GM12873 (cell line): ENCODE measurements around the gene CSNK1G1.

Experiments
- TF ChIP-seq, protein P1 (sequence below): IDR thresholded peaks from 2 replicates; pipeline ENCODE4 v1.5.1; 2012; ENCODE audit warnings: low read depth, mild to moderate bottlenecking, moderate library complexity, low read length, control low read depth; ENCODE audit not compliant: insufficient read depth; ENCODE audit errors: missing control alignments

Gene CSNK1G1

DNA sequence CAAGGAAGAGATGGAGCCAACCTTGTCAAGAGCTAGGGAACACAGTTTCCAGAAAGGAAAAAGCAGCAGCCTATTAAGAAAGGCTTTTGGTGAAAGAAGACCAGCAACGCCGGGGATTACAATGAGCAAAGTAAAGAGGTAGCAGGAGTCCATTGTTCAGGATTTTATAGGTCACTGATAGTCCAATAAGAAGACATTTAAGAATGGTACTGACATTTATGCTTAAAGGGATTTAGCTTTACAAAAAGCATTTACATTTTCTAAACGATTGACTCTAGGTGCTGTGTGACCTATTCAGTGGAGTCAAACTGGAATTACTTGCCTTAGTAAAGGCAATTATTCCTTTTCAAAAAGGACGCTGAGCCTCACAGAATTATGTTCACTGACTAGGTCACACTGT lies 40.8 kb downstream of the CSNK1G1 start:
- TF ChIP-seq, protein P1, sequence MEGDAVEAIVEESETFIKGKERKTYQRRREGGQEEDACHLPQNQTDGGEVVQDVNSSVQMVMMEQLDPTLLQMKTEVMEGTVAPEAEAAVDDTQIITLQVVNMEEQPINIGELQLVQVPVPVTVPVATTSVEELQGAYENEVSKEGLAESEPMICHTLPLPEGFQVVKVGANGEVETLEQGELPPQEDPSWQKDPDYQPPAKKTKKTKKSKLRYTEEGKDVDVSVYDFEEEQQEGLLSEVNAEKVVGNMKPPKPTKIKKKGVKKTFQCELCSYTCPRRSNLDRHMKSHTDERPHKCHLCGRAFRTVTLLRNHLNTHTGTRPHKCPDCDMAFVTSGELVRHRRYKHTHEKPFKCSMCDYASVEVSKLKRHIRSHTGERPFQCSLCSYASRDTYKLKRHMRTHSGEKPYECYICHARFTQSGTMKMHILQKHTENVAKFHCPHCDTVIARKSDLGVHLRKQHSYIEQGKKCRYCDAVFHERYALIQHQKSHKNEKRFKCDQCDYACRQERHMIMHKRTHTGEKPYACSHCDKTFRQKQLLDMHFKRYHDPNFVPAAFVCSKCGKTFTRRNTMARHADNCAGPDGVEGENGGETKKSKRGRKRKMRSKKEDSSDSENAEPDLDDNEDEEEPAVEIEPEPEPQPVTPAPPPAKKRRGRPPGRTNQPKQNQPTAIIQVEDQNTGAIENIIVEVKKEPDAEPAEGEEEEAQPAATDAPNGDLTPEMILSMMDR, result no peak

DNA sequence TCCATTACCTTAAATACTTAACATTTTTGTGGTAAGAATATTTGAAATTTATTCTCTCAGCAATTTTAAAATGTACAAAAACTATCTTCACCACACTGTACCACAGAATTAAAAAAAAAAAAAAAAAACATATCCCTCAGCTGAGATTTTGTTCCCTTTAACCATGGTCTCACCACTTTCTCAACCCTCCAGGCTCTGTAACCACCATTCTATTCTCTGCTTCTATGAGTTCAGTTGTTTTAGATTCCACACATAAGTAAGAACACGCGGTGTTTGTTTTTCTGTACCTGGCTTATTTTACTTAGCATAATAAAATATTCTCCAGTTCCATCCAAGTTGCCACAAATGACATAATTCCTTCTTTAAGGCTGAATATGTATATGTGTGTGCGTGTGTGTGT lies 41.5 kb downstream of the CSNK1G1 start:
- TF ChIP-seq, protein P1, result no peak

DNA sequence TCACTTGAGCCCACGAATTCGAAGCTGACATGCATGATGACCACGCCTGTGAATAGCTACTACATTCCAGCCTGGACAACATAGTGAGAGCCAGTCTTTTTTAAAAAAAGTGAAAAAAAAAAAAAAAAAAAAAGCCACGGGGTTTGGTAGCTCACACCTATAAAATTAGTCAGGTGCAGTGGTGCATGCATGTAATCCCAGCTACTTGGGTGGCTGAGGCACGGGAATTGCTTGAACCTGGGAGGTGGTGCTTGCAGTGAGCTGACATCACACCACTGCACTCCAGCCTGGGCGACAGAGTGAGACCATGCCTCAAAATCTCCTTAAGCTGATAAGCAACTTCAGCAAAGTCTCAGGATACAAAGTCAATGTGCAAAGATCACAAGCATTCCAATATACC lies 44.4 kb downstream of the CSNK1G1 start:
- TF ChIP-seq, protein P1, result no peak

DNA sequence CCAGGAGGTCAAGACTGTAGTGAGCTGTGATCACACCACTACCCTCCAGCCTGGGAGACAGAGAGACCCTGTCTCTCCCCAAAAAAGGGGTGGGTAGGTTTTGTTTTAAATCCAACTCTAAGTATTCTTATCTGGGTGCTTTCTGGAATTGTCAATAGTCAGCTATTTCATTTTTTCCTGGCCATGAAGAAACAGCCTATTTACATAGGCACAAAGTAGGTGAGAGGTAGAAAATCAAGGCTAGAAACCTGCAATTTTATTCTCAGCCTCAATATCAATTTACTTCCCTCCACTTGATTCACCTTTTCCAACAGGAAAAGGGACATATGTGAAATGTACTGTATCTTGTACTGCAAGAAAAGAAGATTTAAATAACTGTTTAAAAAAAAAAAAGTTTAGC lies 45.9 kb downstream of the CSNK1G1 start:
- TF ChIP-seq, protein P1, result no peak

DNA sequence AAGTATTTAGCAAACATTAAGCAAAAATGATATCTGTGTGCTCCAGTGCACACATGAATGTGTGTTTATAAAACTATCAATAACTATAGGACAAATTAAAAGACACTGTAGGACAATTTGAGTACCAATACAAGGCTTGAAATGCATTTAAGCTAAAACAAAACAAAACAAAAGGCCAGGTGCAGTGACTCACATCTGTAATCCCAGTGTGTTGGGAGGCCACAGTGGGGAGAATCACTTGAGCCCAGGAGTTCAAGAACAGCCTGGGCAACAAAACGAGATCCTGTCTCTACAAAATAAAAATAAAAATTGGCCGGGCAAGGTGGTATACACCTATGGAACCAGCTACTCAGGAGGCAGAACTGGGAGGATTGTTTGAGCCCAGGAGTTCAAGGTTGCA lies 50.7 kb downstream of the CSNK1G1 start:
- TF ChIP-seq, protein P1, result no peak

DNA sequence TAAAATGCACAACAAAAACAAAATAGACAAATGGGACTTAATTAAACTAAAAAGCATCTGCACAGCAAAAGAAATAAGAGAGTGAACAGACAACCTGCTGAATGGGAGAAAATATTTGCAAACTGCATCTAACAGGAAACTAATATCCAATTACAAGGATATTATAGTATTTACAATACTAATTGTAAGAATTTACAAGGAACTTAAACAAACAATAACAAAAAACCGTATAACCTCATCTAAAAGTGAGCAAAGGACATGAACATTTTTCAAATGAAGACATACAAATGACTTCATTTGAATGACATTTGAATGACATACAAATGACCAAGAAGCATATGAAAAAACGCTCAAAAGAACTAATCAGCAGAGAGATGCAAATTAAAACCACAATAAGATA lies 66.4 kb downstream of the CSNK1G1 start:
- TF ChIP-seq, protein P1, result no peak

DNA sequence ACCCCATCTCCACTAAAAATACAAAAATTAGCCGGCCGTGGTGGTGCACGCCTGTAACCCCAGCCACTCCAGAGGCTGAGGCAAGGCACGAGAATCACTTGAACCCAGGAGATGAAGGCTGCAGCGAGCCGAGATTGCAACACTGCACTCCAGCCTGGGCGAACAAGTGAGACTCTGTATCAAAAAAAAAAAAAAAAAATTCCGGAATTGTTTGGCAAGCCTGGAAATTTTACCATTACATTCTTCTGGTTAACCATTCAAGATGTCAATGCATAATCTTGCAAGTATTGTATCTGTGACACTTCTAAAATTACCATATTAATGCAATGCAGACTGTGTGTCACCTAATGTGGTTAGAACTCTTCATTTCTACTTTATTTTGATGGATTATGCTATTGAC lies 67.0 kb downstream of the CSNK1G1 start:
- TF ChIP-seq, protein P1, result no peak

DNA sequence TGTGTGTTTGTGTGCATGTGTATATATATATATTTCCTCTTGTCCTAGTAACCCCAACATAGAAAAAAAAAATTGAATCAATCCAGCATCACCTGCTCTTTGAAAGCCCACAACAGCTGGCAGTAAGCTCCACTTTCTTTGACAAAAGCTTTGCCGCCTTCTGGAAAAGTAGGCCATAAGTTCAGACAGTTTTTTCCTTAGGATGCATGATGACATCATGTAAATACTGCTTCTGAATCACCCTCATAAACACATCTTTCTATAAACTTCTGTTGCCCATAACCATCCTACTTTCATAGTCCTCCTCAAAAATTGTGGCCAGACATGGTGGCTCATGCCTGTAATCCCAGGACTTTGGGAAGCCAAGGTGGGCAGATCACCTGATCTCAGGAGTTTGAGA lies 67.4 kb downstream of the CSNK1G1 start:
- TF ChIP-seq, protein P1, result no peak
